ENCODE data around the gene PSTPIP1. TPM values are rescaled to one million over a fixed set of nuclear protein-coding genes. Genes with fewer than 3 reads are reported as not detected.

Gene PSTPIP1
- total and polyA plus RNA-seq, 2 experiments from 2014 or later, result 0.80 to 3.7 TPM

- Mint-ChIP-seq H3K9me3 (no peaks in the 10 kb centered on the region), H3K36me3 (ENCODE audit: low read depth) (no peaks in the 10 kb centered on the region), H3K27me3 (ENCODE audit: insufficient read depth, low read depth, poor library complexity) (peaks cover 14% of the 10 kb centered on the region), H3K4me1 (peaks cover 5% of the 10 kb centered on the region; the same call in 2 of the 3 replicates), H3K4me3 (peak overlapping the region; percentile 57), H3K27ac (no peak overlapping the region)
- H3F3A ChIP-seq (replicated peaks; ENCODE audit: low read depth), result no peaks in the 10 kb centered on the region
- peaks cover 5% of the 10 kb centered on the region; the same call in 1 of the 2 replicates for H3K9me2 ChIP-seq (ENCODE audit: insufficient read depth)
- 0 out of 2 replicates have a peak overlapping the region, but pooled peaks have one; percentile 24 for H3K4me3 ChIP-seq
- ATAC-seq, result peak; percentile 100
- H2AFZ ChIP-seq, result peak overlapping the region; percentile 88
- H3K4me1 ChIP-seq (ENCODE audit: insufficient read depth), result no peaks in the 10 kb centered on the region; the same call in 1 of the 2 replicates
- H3K36me3 ChIP-seq (ENCODE audit: insufficient read depth), result no peaks in the 10 kb centered on the region
- peak; percentile 92 for DNase-seq (ENCODE audit: low spot score)
- peak overlapping the region; percentile 67 for H3K4me2 ChIP-seq
- TF ChIP-seq REST (IDR thresholded peaks at IDR 0.05; ENCODE audit: unreplicated experiment), result no peak
- TF ChIP-seq POLR2AphosphoS5 (IDR thresholded peaks at IDR 0.05; ENCODE audit: low read depth), result no peak; the same call in 1 of the 2 replicates
- TF ChIP-seq ETS1 (IDR thresholded peaks at IDR 0.05), result no peak
- no peak for TF ChIP-seq STAT1 (IDR thresholded peaks at IDR 0.05; ENCODE audit: unreplicated experiment)
- H3K79me2 ChIP-seq (replicated peaks; ENCODE audit: insufficient read depth), result no peaks in the 10 kb centered on the region
- H3K27me3 ChIP-seq (ENCODE audit: insufficient read depth), result no peaks in the 10 kb centered on the region
- H3K27ac ChIP-seq (ENCODE audit: low read depth), result no peak overlapping the region
- H4K20me1 ChIP-seq (replicated peaks; ENCODE audit: insufficient read depth), result no peaks in the 10 kb centered on the region
Observed at GRCh38 chr15:77083381-77084160, 88.6 kb downstream of the PSTPIP1 start.

- no peak for ATAC-seq
- Histone ChIP-seq H3K9me2 (ENCODE audit: insufficient read depth) (peaks cover 5% of the 10 kb centered on the region; the same call in 1 of the 2 replicates), H2AFZ (peak overlapping the region; percentile 88), H4K20me1 (replicated peaks; ENCODE audit: insufficient read depth) (no peaks in the 10 kb centered on the region), H3K79me2 (replicated peaks; ENCODE audit: insufficient read depth) (no peaks in the 10 kb centered on the region), H3K4me1 (ENCODE audit: insufficient read depth) (no peaks in the 10 kb centered on the region; the same call in 1 of the 2 replicates), H3K27me3 (ENCODE audit: insufficient read depth) (no peaks in the 10 kb centered on the region), H3K4me2 (0 out of 2 replicates have a peak overlapping the region, but pooled peaks have one; percentile 31), H3F3A (replicated peaks; ENCODE audit: low read depth) (no peaks in the 10 kb centered on the region), H3K36me3 (ENCODE audit: insufficient read depth) (no peaks in the 10 kb centered on the region), H3K27ac (ENCODE audit: low read depth) (no peak overlapping the region), H3K4me3 (no peak overlapping the region)
- no peak overlapping the region for H3K4me3 Mint-ChIP-seq
- H3K27ac Mint-ChIP-seq, result no peak overlapping the region
- no peak for DNase-seq (ENCODE audit: low spot score)
- H3K27me3 Mint-ChIP-seq (ENCODE audit: insufficient read depth, low read depth, poor library complexity), result peaks cover 14% of the 10 kb centered on the region
- H3K36me3 Mint-ChIP-seq (ENCODE audit: low read depth), result no peaks in the 10 kb centered on the region
- H3K9me3 Mint-ChIP-seq, result no peaks in the 10 kb centered on the region
- peaks cover 5% of the 10 kb centered on the region; the same call in 2 of the 3 replicates for H3K4me1 Mint-ChIP-seq
- TF ChIP-seq EZH2phosphoT487 (IDR thresholded peaks at IDR 0.05; ENCODE audit: unreplicated experiment) (no peak), ZNF114 (CRISPR knock-in tag; IDR thresholded peaks at IDR 0.05) (no peak), STAT1 (IDR thresholded peaks at IDR 0.05; ENCODE audit: unreplicated experiment) (no peak), REST (IDR thresholded peaks at IDR 0.05; ENCODE audit: unreplicated experiment) (no peak), ETS1 (IDR thresholded peaks at IDR 0.05) (no peak), POLR2AphosphoS5 (IDR thresholded peaks at IDR 0.05; ENCODE audit: low read depth) (no peak), CREB1 (CRISPR knock-in tag; IDR thresholded peaks at IDR 0.05; ENCODE audit: low read depth) (no peak), EZH2 (IDR thresholded peaks at IDR 0.05; ENCODE audit: low read depth, unreplicated experiment) (no peak), ZNF331 (CRISPR knock-in tag; IDR thresholded peaks at IDR 0.05; ENCODE audit: low read depth) (no peak), CTCF (conservative IDR thresholded peaks at IDR 0.05; ENCODE audit: low read depth in 2 of 2) (no peak), NANOG (IDR thresholded peaks at IDR 0.05; ENCODE audit: borderline replicate concordance) (no peak)
Observed at GRCh38 chr15:77084436-77084835, 89.5 kb downstream of the PSTPIP1 start.
